Middle frontal gyrus (tissue), 1 donor: Measurements from ENCODE around the gene KCNQ4.

Experiments used
- DNase-seq: peaks from one replicate; pipeline ENCODE4 v3.0.0-alpha.2; 2015; ENCODE audit warnings: low spot score; ENCODE audit errors: extremely low spot score

KCNQ4 gene

GRCh38 chr1:40838980-40839942, 55.7 kb downstream of the KCNQ4 start:
- no peak for DNase-seq

- DNase-seq: no peak
Observed at GRCh38 chr1:40839943-40840335, 56.4 kb downstream of the KCNQ4 start.

GRCh38 chr1:40840526-40841323, 57.1 kb downstream of the KCNQ4 start:
- DNase-seq: no peak

- DNase-seq: no peak
Observed at GRCh38 chr1:40841602-40842001, 58.0 kb downstream of the KCNQ4 start.

- no peak for DNase-seq
Observed at GRCh38 chr1:40842207-40842606, 58.6 kb downstream of the KCNQ4 start.

- no peak for DNase-seq
Observed at GRCh38 chr1:40842691-40843090, 59.1 kb downstream of the KCNQ4 start.

- no peak for DNase-seq
Observed at GRCh38 chr1:40844079-40844478, 60.5 kb downstream of the KCNQ4 start.

- DNase-seq: no peak
Observed at GRCh38 chr1:40844887-40845878, 61.6 kb downstream of the KCNQ4 start.

GRCh38 chr1:40845895-40846294, 62.3 kb downstream of the KCNQ4 start:
- DNase-seq: no peak

GRCh38 chr1:40847023-40847745, 63.6 kb downstream of the KCNQ4 start:
- DNase-seq: no peak

GRCh38 chr1:40848530-40849189, 65.1 kb downstream of the KCNQ4 start:
- peak; percentile 26 for DNase-seq

- peak; percentile 70 for DNase-seq
Observed at GRCh38 chr1:40849801-40850592, 66.4 kb downstream of the KCNQ4 start.

GRCh38 chr1:40851643-40852042, 68.1 kb downstream of the KCNQ4 start:
- DNase-seq: no peak

- DNase-seq: no peak
Observed at GRCh38 chr1:40853113-40853884, 69.7 kb downstream of the KCNQ4 start.

- no peak for DNase-seq
Observed at GRCh38 chr1:40853885-40854170, 70.2 kb downstream of the KCNQ4 start.

- no peak for DNase-seq
Observed at GRCh38 chr1:40855513-40855912, 71.9 kb downstream of the KCNQ4 start.

- no peak for DNase-seq
Observed at GRCh38 chr1:40856116-40856515, 72.5 kb downstream of the KCNQ4 start.

- no peak for DNase-seq
Observed at GRCh38 chr1:40856656-40857302, 73.2 kb downstream of the KCNQ4 start.
